Stimulated activated effector memory CD8-positive, alpha-beta T cell treated with anti-CD3 and anti-CD28 coated beads, Interleukin-12 subunit alpha, Interleukin-12 subunit beta, amount 100 ng/mL, for 72 hours (primary cell): ENCODE data around the gene JOSD1.
A peak's percentile ranks its signal among the peaks of the same experiment; 100 is the strongest.

Experiments
- ATAC-seq: fragments of 150-1000 bp; cut with Tn5 transposase; 2 replicates; pipeline ENCODE4 v1.10.0; 2021
- DNase-seq, 2 donors: peaks; one replicate each; pipeline ENCODE4 v3.0.0; 2021 to 2022; ENCODE audit warnings: low spot score in 2 of 2
- H3K27ac Mint-ChIP-seq: one replicate; pipeline ENCODE4 v1.8.0; 2022; ENCODE audit warnings: mild to moderate bottlenecking, mixed read lengths
- H3K36me3 Mint-ChIP-seq: one replicate; pipeline ENCODE4 v1.8.0; 2022; ENCODE audit warnings: mild to moderate bottlenecking, mixed read lengths
- H3K4me1 Mint-ChIP-seq: one replicate; pipeline ENCODE4 v1.8.0; 2022; ENCODE audit warnings: mixed read lengths
- H3K4me3 Mint-ChIP-seq: one replicate; pipeline ENCODE4 v1.8.0; 2022; ENCODE audit warnings: mild to moderate bottlenecking, mixed read lengths
- H3K9me3 Mint-ChIP-seq: one replicate; pipeline ENCODE4 v1.8.0; 2022; ENCODE audit warnings: mixed read lengths

The JOSD1 gene

GRCh38 chr22:38696606-38697424 is 3.9 kb downstream of the JOSD1 start:
- Mint-ChIP-seq H3K27ac (peak overlapping the region; percentile 23), H3K4me3 (peak overlapping the region; percentile 83), H3K36me3 (peaks cover 82% of the 10 kb centered on the region), H3K4me1 (peaks cover 52% of the 10 kb centered on the region), H3K9me3 (no peaks in the 10 kb centered on the region)
- DNase-seq: no peak
- ATAC-seq: peak; percentile 71

- H3K27ac Mint-ChIP-seq: peak overlapping the region; percentile 50
- H3K4me1 Mint-ChIP-seq: peaks cover 46% of the 10 kb centered on the region
- H3K4me3 Mint-ChIP-seq: no peak overlapping the region
- no peak for ATAC-seq
- DNase-seq: no peak
- no peaks in the 10 kb centered on the region for H3K9me3 Mint-ChIP-seq
- H3K36me3 Mint-ChIP-seq: peaks cover 87% of the 10 kb centered on the region
These were observed 5.8 kb downstream of the JOSD1 start for GRCh38 chr22:38694940-38695339.

- DNase-seq: no peak
- no peak for ATAC-seq
- no peak overlapping the region for H3K4me3 Mint-ChIP-seq
- no peaks in the 10 kb centered on the region for H3K9me3 Mint-ChIP-seq
- peaks cover 89% of the 10 kb centered on the region for H3K36me3 Mint-ChIP-seq
- peak overlapping the region; percentile 1 for H3K27ac Mint-ChIP-seq
- peaks cover 46% of the 10 kb centered on the region for H3K4me1 Mint-ChIP-seq
These were observed 6.7 kb downstream of the JOSD1 start for GRCh38 chr22:38694049-38694448.

GRCh38 chr22:38689651-38690050 is 11.1 kb downstream of the JOSD1 start:
- no peak for ATAC-seq
- Mint-ChIP-seq H3K4me1 (peaks cover 12% of the 10 kb centered on the region), H3K27ac (no peak overlapping the region), H3K9me3 (no peaks in the 10 kb centered on the region), H3K36me3 (peaks cover 99% of the 10 kb centered on the region), H3K4me3 (no peak overlapping the region)
- no peak for DNase-seq

GRCh38 chr22:38685761-38686160 is 15.0 kb downstream of the JOSD1 start:
- Mint-ChIP-seq H3K4me3 (no peak overlapping the region), H3K9me3 (no peaks in the 10 kb centered on the region), H3K4me1 (peaks cover 23% of the 10 kb centered on the region), H3K27ac (no peak overlapping the region), H3K36me3 (peaks cover 88% of the 10 kb centered on the region)
- DNase-seq (no peak), ATAC-seq (no peak)

- no peaks in the 10 kb centered on the region for H3K9me3 Mint-ChIP-seq
- peaks cover 23% of the 10 kb centered on the region for H3K4me1 Mint-ChIP-seq
- DNase-seq: no peak
- H3K27ac Mint-ChIP-seq: no peak overlapping the region
- H3K36me3 Mint-ChIP-seq: peaks cover 79% of the 10 kb centered on the region
- ATAC-seq: no peak
- no peak overlapping the region for H3K4me3 Mint-ChIP-seq
These were observed 15.8 kb downstream of the JOSD1 start for GRCh38 chr22:38684895-38685294.

GRCh38 chr22:38681582-38682335 is 19.0 kb downstream of the JOSD1 start, which contains the start of gene TOMM22:
Gene TOMM22, plus strand, starts transcription at chr22:38681957. Its CDS starts 22 bp downstream, at chr22:38681979.
- no peaks in the 10 kb centered on the region for H3K9me3 Mint-ChIP-seq
- ATAC-seq: peak; percentile 98
- H3K4me1 Mint-ChIP-seq: peaks cover 23% of the 10 kb centered on the region
- peak; percentile 76 to 94 for DNase-seq
- H3K4me3 Mint-ChIP-seq: peak within 1 kb of the TSS; percentile 99
- peak within 1 kb of the TSS; percentile 98 for H3K27ac Mint-ChIP-seq
- H3K36me3 Mint-ChIP-seq: peaks cover 48% of the 10 kb centered on the region

- Mint-ChIP-seq H3K9me3 (no peaks in the 10 kb centered on the region), H3K4me1 (no peaks in the 10 kb centered on the region), H3K36me3 (peaks cover 20% of the 10 kb centered on the region), H3K4me3 (no peak overlapping the region), H3K27ac (peak overlapping the region; percentile 24)
- DNase-seq: no peak
- no peak for ATAC-seq
These were observed 24.9 kb downstream of the JOSD1 start for GRCh38 chr22:38675833-38676232.

- ATAC-seq (no peak), DNase-seq (no peak)
- Mint-ChIP-seq H3K27ac (peak overlapping the region; percentile 24), H3K4me3 (no peak overlapping the region), H3K4me1 (no peaks in the 10 kb centered on the region), H3K36me3 (peaks cover 23% of the 10 kb centered on the region), H3K9me3 (no peaks in the 10 kb centered on the region)
These were observed 25.9 kb downstream of the JOSD1 start for GRCh38 chr22:38674888-38675287.

- DNase-seq: peak; percentile 10 to 73
- Mint-ChIP-seq H3K36me3 (no peaks in the 10 kb centered on the region), H3K27ac (peak overlapping the region; percentile 99), H3K9me3 (no peaks in the 10 kb centered on the region), H3K4me1 (peaks cover 7% of the 10 kb centered on the region), H3K4me3 (peak overlapping the region; percentile 87)
- ATAC-seq: peak; percentile 36
These were observed 43.5 kb downstream of the JOSD1 start for GRCh38 chr22:38657045-38657909.

GRCh38 chr22:38656256-38657044 is 44.3 kb downstream of the JOSD1 start, which contains the start of the genes CBY1 and FAM227A:
Gene CBY1, plus strand, starts transcription at chr22:38656638. Its CDS starts 11,417 bp downstream, at chr22:38668055.
Gene FAM227A, minus strand, starts transcription at chr22:38656392. Its CDS starts 6,224 bp downstream, at chr22:38650168.
- peak within 1 kb of the TSS; percentile 99 for H3K27ac Mint-ChIP-seq
- H3K36me3 Mint-ChIP-seq: no peaks in the 10 kb centered on the region
- peaks cover 7% of the 10 kb centered on the region for H3K4me1 Mint-ChIP-seq
- H3K4me3 Mint-ChIP-seq: peak within 1 kb of the TSS; percentile 87
- peak; percentile 91 to 97 for DNase-seq
- ATAC-seq: peak; percentile 90
- H3K9me3 Mint-ChIP-seq: no peaks in the 10 kb centered on the region

GRCh38 chr22:38655519-38656255 is 45.1 kb downstream of the JOSD1 start:
- DNase-seq (no peak), ATAC-seq (no peak)
- H3K9me3 Mint-ChIP-seq: no peaks in the 10 kb centered on the region
- peak overlapping the region; percentile 87 for H3K4me3 Mint-ChIP-seq
- peaks cover 7% of the 10 kb centered on the region for H3K4me1 Mint-ChIP-seq
- H3K36me3 Mint-ChIP-seq: no peaks in the 10 kb centered on the region
- peak overlapping the region; percentile 99 for H3K27ac Mint-ChIP-seq

GRCh38 chr22:38653741-38654140 is 47.0 kb downstream of the JOSD1 start:
- Mint-ChIP-seq H3K27ac (no peak overlapping the region), H3K36me3 (no peaks in the 10 kb centered on the region), H3K4me1 (peaks cover 7% of the 10 kb centered on the region), H3K4me3 (no peak overlapping the region), H3K9me3 (no peaks in the 10 kb centered on the region)
- no peak for ATAC-seq
- DNase-seq: no peak

GRCh38 chr22:38652859-38653258 is 47.9 kb downstream of the JOSD1 start:
- no peaks in the 10 kb centered on the region for H3K9me3 Mint-ChIP-seq
- DNase-seq (no peak), ATAC-seq (no peak)
- H3K4me1 Mint-ChIP-seq: peaks cover 7% of the 10 kb centered on the region
- H3K36me3 Mint-ChIP-seq: no peaks in the 10 kb centered on the region
- H3K4me3 Mint-ChIP-seq: no peak overlapping the region
- no peak overlapping the region for H3K27ac Mint-ChIP-seq
